Prostate gland (tissue), 2 donors: ENCODE measurements around the gene LCTL. TPM values are rescaled to one million over a fixed set of nuclear protein-coding genes. Genes with fewer than 3 reads are reported as not detected.

Source experiments
- DNase-seq: peaks from one replicate; pipeline ENCODE4 v3.0.0-alpha.2; 2019; ENCODE audit warnings: low spot score
- H3K27ac ChIP-seq, 2 donors: fragments of 200-600 bp; sonication (generic); 2 replicates each; pipeline ENCODE4 v1.5.1; 2017 to 2019
- H3K27me3 ChIP-seq: fragments of 200-600 bp; sonication (generic); replicated peaks from 2 replicates; pipeline ENCODE4 v1.5.1; 2019; ENCODE audit not compliant: insufficient read depth
- H3K36me3 ChIP-seq, 2 donors: fragments of 200-600 bp; sonication (generic); 1 replicate in 1 of 2; 2 replicates in 1 of 2; pipeline versions ENCODE4 v1.5.1 to v1.8.1; 2017 to 2019
- H3K4me1 ChIP-seq: fragments of 200-600 bp; sonication (generic); replicated peaks from 2 replicates; pipeline ENCODE4 v1.5.1; 2019
- H3K4me3 ChIP-seq, 2 donors: fragments of 200-600 bp; sonication (generic); 2 replicates each; pipeline ENCODE4 v1.5.1; 2017 to 2019
- H3K9me3 ChIP-seq: fragments of 200-600 bp; sonication (generic); 2 replicates; pipeline ENCODE4 v1.5.1; 2017
- POLR2A ChIP-seq: fragments of 450-650 bp; IDR thresholded peaks from one replicate; pipeline ENCODE4 v1.6.1; 2016; ENCODE audit warnings: antibody characterized with exemption, mild to moderate bottlenecking
- POLR2AphosphoS5 ChIP-seq: sonication (generic); formaldehyde crosslinking; IDR thresholded peaks from one replicate; pipeline ENCODE4 v1.6.1; 2017; ENCODE audit warnings: antibody characterized with exemption
- WGBS: methylation state at CpG from one replicate; pipeline ENCODE4 v1.1.5; 2018; 5-methylcytosine and 5-hydroxymethylcytosine counted together
- intact Hi-C: fragments of 100-400 bp; cut with DNase I; formaldehyde crosslinking; loops from one replicate; pipeline ENCODE4 v1.14.2; 2022
- total RNA-seq, 2 donors: library from RNA; depleted of rRNA; stranded (reverse); fragments of >200 nt; gene quantifications; one replicate each; pipeline ENCODE4 v1.1.0, GENCODE V29; 2016
- TF ChIP-seq, protein P1 (sequence below), 4 experiments: fragments of 200-600 bp in 2 of 4; fragments of 450-650 bp in 2 of 4; sonication (generic) in 2 of 4; IDR thresholded peaks; 1 replicate in 3 of 4; 2 replicates in 1 of 4; pipeline ENCODE4 v1.5.1; 2016 to 2019; ENCODE audit warnings: antibody characterized with exemption in 4 of 4, mild to moderate bottlenecking in 2 of 4, moderate library complexity in 2 of 4

LCTL gene
- total RNA-seq, 2 donors from 2014 or later = not detected

DNA sequence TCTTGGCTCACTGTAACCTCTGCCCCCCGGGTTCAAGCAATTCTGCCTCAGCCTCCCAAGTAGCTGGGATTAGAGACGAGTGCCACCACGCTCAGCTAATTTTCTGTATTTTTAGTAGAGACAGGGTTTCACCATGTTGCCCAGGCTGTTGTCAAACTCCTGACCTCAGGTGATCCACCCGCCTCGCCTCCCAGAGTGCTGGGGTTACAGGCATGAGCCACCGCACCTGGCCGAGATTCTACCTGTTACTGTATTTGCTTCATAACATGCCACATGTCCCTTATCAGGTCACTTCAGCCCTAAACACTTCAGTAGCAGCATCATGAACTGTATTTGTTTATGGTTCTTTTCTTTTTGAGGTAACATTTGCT is 7.5 kb upstream of the LCTL start:
- H3K4me3 ChIP-seq = no peak overlapping the region
- 95% methylated on average over 7 of the region's 7 CpGs for WGBS
- no peaks in the 10 kb centered on the region for H3K9me3 ChIP-seq
- no peaks in the 10 kb centered on the region for H3K27me3 ChIP-seq
- TF ChIP-seq, protein P1, sequence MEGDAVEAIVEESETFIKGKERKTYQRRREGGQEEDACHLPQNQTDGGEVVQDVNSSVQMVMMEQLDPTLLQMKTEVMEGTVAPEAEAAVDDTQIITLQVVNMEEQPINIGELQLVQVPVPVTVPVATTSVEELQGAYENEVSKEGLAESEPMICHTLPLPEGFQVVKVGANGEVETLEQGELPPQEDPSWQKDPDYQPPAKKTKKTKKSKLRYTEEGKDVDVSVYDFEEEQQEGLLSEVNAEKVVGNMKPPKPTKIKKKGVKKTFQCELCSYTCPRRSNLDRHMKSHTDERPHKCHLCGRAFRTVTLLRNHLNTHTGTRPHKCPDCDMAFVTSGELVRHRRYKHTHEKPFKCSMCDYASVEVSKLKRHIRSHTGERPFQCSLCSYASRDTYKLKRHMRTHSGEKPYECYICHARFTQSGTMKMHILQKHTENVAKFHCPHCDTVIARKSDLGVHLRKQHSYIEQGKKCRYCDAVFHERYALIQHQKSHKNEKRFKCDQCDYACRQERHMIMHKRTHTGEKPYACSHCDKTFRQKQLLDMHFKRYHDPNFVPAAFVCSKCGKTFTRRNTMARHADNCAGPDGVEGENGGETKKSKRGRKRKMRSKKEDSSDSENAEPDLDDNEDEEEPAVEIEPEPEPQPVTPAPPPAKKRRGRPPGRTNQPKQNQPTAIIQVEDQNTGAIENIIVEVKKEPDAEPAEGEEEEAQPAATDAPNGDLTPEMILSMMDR (IDR thresholded peaks at IDR 0.05) = no peak
- TF ChIP-seq POLR2AphosphoS5 (no peak), POLR2A (no peak)
- H3K27ac ChIP-seq = no peak overlapping the region
- no peaks in the 10 kb centered on the region for H3K4me1 ChIP-seq
- DNase-seq = no peak
- no peaks in the 10 kb centered on the region for H3K36me3 ChIP-seq
- intact Hi-C loops = no loop called here

- Histone ChIP-seq H3K4me3 (no peak overlapping the region), H3K36me3 (no peaks in the 10 kb centered on the region), H3K27ac (no peak overlapping the region), H3K27me3 (no peaks in the 10 kb centered on the region), H3K9me3 (no peaks in the 10 kb centered on the region), H3K4me1 (no peaks in the 10 kb centered on the region)
- intact Hi-C loops = no loop called here
- DNase-seq = no peak
- TF ChIP-seq, protein P1 (IDR thresholded peaks at IDR 0.05) = no peak
- TF ChIP-seq POLR2AphosphoS5 (no peak), POLR2A (no peak)
- 89% methylated on average over 3 of the region's 4 CpGs for WGBS
Observed at GRCh38 chr15:66572146-66572545, 6.3 kb upstream of the LCTL start.

GRCh38 chr15:66570842-66571478 is 5.2 kb upstream of the LCTL start:
- H3K4me1 ChIP-seq = no peaks in the 10 kb centered on the region
- no peaks in the 10 kb centered on the region for H3K9me3 ChIP-seq
- no peaks in the 10 kb centered on the region for H3K36me3 ChIP-seq
- H3K27ac ChIP-seq = no peak overlapping the region
- no peak for DNase-seq
- H3K4me3 ChIP-seq = no peak overlapping the region
- 81% methylated on average over 6 of the region's 6 CpGs for WGBS
- no peak for TF ChIP-seq POLR2A
- TF ChIP-seq POLR2AphosphoS5 = no peak
- TF ChIP-seq, protein P1 (IDR thresholded peaks at IDR 0.05) = no peak
- intact Hi-C loops = no loop called here
- no peaks in the 10 kb centered on the region for H3K27me3 ChIP-seq

DNA sequence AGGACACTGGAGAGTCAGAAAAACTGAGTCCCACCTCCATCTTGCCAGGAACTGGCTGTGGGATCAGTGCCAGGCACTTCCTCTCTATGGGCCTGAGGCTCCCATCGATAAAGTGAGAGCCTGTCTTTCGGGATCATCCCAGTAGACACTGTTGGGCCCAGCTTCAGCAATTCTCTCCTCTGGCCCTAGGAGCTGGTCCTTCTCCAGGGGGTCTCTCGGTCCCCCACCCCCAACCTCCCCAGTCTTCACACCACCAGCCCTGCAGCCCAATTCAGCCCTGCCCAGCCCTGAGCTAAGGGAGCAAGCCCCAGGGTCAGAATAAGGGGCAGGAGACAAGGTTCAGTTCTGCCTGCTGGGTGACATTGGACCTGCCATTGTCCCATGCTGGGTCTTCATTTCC is 4.5 kb upstream of the LCTL start:
- WGBS = 93% methylated on average over 3 of the region's 3 CpGs
- TF ChIP-seq POLR2A (no peak), POLR2AphosphoS5 (no peak)
- TF ChIP-seq, protein P1 (IDR thresholded peaks at IDR 0.05) = no peak
- Histone ChIP-seq H3K36me3 (no peaks in the 10 kb centered on the region), H3K9me3 (no peaks in the 10 kb centered on the region), H3K27ac (no peak overlapping the region), H3K4me3 (no peak overlapping the region), H3K4me1 (no peaks in the 10 kb centered on the region), H3K27me3 (no peaks in the 10 kb centered on the region)
- DNase-seq = no peak
- intact Hi-C loops = no loop called here

DNA sequence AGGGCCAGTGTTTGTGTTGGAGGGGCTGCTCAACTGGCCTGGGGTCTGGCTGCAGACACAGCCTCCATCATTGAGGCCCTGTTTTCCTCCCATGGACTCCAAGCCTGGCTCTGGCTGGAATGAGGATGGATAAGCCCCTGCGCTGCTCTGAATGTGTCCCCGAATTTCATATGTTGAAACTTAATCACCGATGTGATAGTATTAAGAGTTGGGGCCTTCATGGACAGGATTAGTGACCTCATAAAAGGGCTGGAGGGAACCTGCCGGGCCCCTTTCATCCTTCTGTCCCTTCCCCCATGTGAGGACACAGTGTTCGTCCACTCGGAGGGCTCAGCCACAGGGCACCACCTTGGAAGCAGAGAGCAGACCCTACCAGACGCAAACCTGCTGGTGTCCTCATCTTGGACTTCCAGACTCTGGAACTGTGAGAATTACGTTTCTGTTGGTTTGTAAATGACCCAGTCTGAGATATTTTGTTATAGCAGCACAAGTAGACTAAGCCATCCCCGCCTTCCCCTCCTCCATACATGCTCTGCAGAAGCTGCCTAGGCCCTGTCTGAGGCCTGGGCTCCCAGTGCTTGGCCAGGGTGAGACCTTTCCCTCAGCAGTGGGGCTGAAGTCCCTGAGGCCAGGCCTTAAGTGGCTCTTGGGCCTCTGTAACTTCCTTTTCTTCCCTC is 3.8 kb upstream of the LCTL start:
- DNase-seq = no peak
- TF ChIP-seq, protein P1 (IDR thresholded peaks at IDR 0.05) = no peak
- 85% methylated on average over 9 of the region's 9 CpGs for WGBS
- intact Hi-C loops = no loop called here
- H3K4me1 ChIP-seq = no peaks in the 10 kb centered on the region
- H3K27ac ChIP-seq = no peak overlapping the region
- no peaks in the 10 kb centered on the region for H3K27me3 ChIP-seq
- H3K4me3 ChIP-seq = no peak overlapping the region
- no peaks in the 10 kb centered on the region for H3K36me3 ChIP-seq
- no peaks in the 10 kb centered on the region for H3K9me3 ChIP-seq
